ENCODE results near the gene ZNF326. TPM values are rescaled to one million over a fixed set of nuclear protein-coding genes. Genes with fewer than 3 reads are reported as not detected.
"Not testable (repeated sequence)": the region's sequence is repeated elsewhere in the genome, so short reads cannot be mapped to it uniquely, and the experiment has no call there.

The ZNF326 gene
- total RNA-seq, 8 experiments from 2014 or later: 18.6 to 45.4 (median 32.4) TPM

DNA sequence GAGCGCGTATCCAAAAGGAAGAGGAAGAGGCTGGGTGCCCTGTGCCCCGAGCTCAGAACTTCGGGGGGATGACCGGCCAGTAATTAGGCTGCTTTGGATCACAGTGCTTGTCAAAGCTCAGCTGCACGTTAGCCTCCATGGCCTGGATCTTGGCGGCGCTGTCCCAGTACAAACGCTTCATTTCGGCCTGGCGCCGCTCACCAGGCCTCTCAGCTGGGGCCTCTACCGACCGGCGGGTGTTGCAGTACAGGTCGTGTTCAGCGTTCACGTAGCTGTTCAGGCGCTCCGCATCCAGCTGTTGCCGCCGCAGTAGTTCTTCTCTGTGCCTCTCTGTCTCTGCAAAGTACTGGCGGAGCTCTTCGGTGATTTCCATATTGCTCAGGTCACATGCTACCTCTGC, 1.4 kb upstream of the ZNF326 start:
- in situ Hi-C loops (cut with MboI; ENCODE audit: low pct_unique_long_range_greater_than_20kb in 2 of 9, low sequenced_read_pairs in 9 of 9, unreplicated experiment in 9 of 9): loop anchor here in 5 of 9 experiments (10.0 to 25.0 kb wide), 4 partner anchors 181 to 506 kb away; partner anchors contain the start of genes LRRC8C (in 3 of the 5) and LRRC8D (in 1 of the 5)
- 87 to 100% (median 97%) methylated on average over 1 to 22 of the region's 24 CpGs; no CpG with 5 or more reads in 3 of the 10 experiments for WGBS, 10 experiments
- no peak for ATAC-seq (replicated peaks in 6 of 8)
- H3K4me1 ChIP-seq (replicated peaks in 1 of 2): peaks cover 11 to 22% of the 10 kb centered on the region in 2 donors
- no peak overlapping the region for H3K4me3 ChIP-seq
- H3K27ac ChIP-seq: no peak overlapping the region

GRCh38 chr1:89994231-89994804, 592 bp upstream of the ZNF326 start:
- Histone ChIP-seq H3K4me3 (peak overlapping the region; percentile 54 to 73 (median 66)), H3K27ac (peak overlapping the region; percentile 82 to 89), H3K4me1 (replicated peaks in 1 of 2) (peaks cover 11 to 27% of the 10 kb centered on the region in 2 donors)
- in situ Hi-C loops (cut with MboI; ENCODE audit: low pct_unique_long_range_greater_than_20kb in 2 of 9, low sequenced_read_pairs in 9 of 9, unreplicated experiment in 9 of 9): loop anchor here in 5 of 9 experiments (10.0 to 25.0 kb wide), 4 partner anchors 182 to 507 kb away; partner anchors contain the start of genes LRRC8C (in 3 of the 5) and LRRC8D (in 1 of the 5)
- 0 to 80% (median 62%) methylated on average over 1 to 14 of the region's 16 CpGs; no CpG with 5 or more reads in 1 of the 10 experiments for WGBS, 10 experiments
- no peak for ATAC-seq (replicated peaks in 6 of 8)

DNA sequence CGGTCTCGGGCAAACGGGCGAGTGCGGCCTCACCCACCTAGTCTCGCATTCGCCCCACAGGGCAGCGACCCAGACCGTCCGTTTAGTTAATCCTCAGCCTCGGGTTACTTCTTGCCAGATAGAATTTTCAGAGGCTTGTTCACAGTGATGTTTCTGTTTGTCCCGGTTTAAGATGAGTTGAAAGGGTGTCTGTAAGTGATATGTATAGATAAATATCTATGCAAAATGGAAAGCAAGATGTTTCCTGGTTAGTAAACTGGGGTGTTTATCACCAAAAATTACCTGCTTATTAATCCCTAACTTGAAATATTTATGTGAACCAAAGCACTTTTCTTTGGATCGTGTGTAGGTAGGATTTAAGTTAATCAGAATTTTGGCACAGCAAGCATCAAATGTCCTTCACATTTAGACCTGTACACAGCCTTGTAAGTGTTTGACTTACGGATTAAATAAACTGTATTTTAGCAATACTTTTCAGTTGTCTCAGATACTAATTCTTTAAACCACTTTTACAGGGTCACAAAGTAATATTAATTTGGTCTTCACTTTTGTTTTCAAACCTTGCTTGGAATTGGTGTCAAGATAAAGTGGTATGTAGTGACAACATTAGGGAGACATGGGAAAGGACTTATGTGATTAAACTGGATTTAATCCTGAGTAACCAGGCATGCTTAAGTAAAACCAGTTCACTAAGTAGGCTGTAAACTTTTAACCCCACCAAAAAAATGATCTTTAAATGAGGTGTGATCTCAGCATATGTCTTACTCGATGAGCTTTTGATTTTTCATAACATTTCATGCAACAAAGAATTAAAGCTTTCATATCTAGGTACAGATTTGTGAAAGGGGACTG, 914 bp downstream of the ZNF326 start:
- ATAC-seq (replicated peaks in 6 of 8): no peak
- 0 to 10% (median 0%) methylated on average over 3 to 13 of the region's 15 CpGs for WGBS, 10 experiments
- H3K27ac ChIP-seq: peak overlapping the region; percentile 82 to 89
- H3K4me3 ChIP-seq: peak overlapping the region; percentile 54 to 73 (median 66)
- H3K4me1 ChIP-seq (replicated peaks in 1 of 2): peaks cover 11 to 27% of the 10 kb centered on the region in 2 donors
- in situ Hi-C loops (cut with MboI; ENCODE audit: low pct_unique_long_range_greater_than_20kb in 2 of 9, low sequenced_read_pairs in 9 of 9, unreplicated experiment in 9 of 9): loop anchor here in 5 of 9 experiments (10.0 to 25.0 kb wide), 4 partner anchors 184 to 509 kb away; partner anchors contain the start of genes LRRC8C (in 3 of the 5) and LRRC8D (in 1 of the 5)

- in situ Hi-C loops (cut with MboI; ENCODE audit: low pct_unique_long_range_greater_than_20kb in 2 of 9, low sequenced_read_pairs in 9 of 9, unreplicated experiment in 9 of 9): loop anchor here in 5 of 9 experiments (10.0 to 25.0 kb wide), 4 partner anchors 184 to 509 kb away; partner anchors contain the start of genes LRRC8C (in 3 of the 5) and LRRC8D (in 1 of the 5)
- no peak overlapping the region for H3K27ac ChIP-seq
- 0 to 60% (median 31%) methylated on average over 1 to 9 of the region's 9 CpGs for WGBS, 10 experiments
- peak overlapping the region; percentile 54 to 73 (median 66) for H3K4me3 ChIP-seq
- H3K4me1 ChIP-seq (replicated peaks in 1 of 2): peaks cover 11 to 27% of the 10 kb centered on the region in 2 donors
- ATAC-seq (replicated peaks in 6 of 8): no peak
Observed at GRCh38 chr1:89996450-89997110, 1.7 kb downstream of the ZNF326 start.

DNA sequence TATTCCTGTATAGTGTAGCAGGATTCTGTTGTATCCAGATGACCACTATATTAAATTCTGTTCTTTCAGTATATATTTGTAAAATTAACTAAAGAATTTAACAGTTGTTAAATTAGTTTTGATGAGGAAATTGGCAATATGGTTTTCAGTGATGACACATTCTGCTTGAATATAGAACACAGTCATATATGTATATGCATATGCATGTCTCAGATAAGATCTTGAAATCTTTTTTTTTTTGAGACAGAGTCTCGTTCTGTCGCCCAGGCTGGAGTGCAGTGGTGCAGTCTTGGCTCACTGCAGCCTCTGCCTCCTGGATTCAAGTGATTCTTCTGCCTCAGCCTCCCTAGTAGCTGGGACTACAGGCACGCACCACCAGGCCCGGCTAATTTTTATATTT, 2.2 kb downstream of the ZNF326 start:
- ATAC-seq (replicated peaks in 6 of 8): peak in 1 of 8 experiments; percentile 10
- 38 to 88% (median 73%) methylated on average over 2 to 4 of the region's 4 CpGs; no CpG with 5 or more reads in 3 of the 10 experiments for WGBS, 10 experiments
- H3K27ac ChIP-seq: not testable (repeated sequence)
- in situ Hi-C loops (cut with MboI; ENCODE audit: low pct_unique_long_range_greater_than_20kb in 2 of 9, low sequenced_read_pairs in 9 of 9, unreplicated experiment in 9 of 9): loop anchor here in 5 of 9 experiments (10.0 to 25.0 kb wide), 4 partner anchors 185 to 510 kb away; partner anchors contain the start of genes LRRC8C (in 3 of the 5) and LRRC8D (in 1 of the 5)
- peaks cover 11 to 27% of the 10 kb centered on the region in 2 donors for H3K4me1 ChIP-seq (replicated peaks in 1 of 2)
- peak overlapping the region in 4 of 5 donors; percentile 54 to 73 (median 68) for H3K4me3 ChIP-seq

DNA sequence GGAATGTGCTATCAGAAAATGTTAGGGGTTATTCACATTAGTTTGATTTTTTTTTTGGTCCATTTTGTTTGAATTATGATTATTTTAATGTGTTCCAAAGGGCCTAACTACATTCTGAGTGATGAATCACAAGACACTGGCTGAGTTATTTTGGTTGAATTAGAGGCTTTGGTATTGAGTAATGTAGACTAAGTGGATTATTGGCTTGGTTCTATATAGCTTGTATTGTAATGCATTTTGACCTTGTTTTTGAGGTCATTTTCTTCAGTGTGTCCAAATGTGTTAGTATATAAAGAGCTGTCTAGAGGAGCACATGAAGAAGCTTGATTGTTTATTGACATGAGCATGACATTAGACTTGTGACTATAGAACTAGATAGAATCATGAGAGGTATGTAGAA, 3.4 kb downstream of the ZNF326 start:
- in situ Hi-C loops (cut with MboI; ENCODE audit: low pct_unique_long_range_greater_than_20kb in 2 of 9, low sequenced_read_pairs in 9 of 9, unreplicated experiment in 9 of 9): loop anchor here in 5 of 9 experiments (10.0 to 25.0 kb wide), 4 partner anchors 186 to 511 kb away; partner anchors contain the start of genes LRRC8C (in 3 of the 5) and LRRC8D (in 1 of the 5)
- Histone ChIP-seq H3K27ac (no peak overlapping the region), H3K4me1 (replicated peaks in 1 of 2) (peaks cover 13 to 27% of the 10 kb centered on the region in 2 donors), H3K4me3 (no peak overlapping the region)
- ATAC-seq (replicated peaks in 6 of 8): no peak

DNA sequence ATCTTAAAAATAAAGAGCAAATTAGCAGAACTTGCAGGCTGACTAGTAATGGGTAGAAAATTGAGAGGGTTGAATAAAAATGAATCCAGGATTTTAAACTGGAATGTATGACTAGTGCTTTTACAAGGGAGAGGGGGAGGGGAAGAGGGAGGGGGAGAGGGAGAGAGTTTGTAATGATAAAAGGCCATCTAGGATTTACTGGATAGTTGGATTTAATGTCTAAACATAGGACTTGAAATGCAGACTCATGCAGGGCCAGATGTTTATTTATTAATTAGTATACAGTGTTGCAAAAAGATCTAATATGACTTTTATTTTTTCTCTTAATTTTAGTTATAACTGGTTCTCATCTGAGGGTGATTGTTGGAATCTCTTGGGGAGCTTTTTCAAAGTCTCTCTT, 4.3 kb downstream of the ZNF326 start:
- no peak overlapping the region for H3K4me3 ChIP-seq
- peaks cover 11 to 26% of the 10 kb centered on the region in 2 donors for H3K4me1 ChIP-seq (replicated peaks in 1 of 2)
- H3K27ac ChIP-seq: no peak overlapping the region
- ATAC-seq (replicated peaks in 6 of 8): no peak
- in situ Hi-C loops (cut with MboI; ENCODE audit: low pct_unique_long_range_greater_than_20kb in 2 of 9, low sequenced_read_pairs in 9 of 9, unreplicated experiment in 9 of 9): loop anchor here in 5 of 9 experiments (10.0 to 25.0 kb wide), 4 partner anchors 187 to 512 kb away; partner anchors contain the start of genes LRRC8C (in 3 of the 5) and LRRC8D (in 1 of the 5)

GRCh38 chr1:89999628-90000027, 4.7 kb downstream of the ZNF326 start:
- no peak overlapping the region for H3K27ac ChIP-seq
- 93 to 100% (median 96%) methylated on average over 1 to 3 of the region's 3 CpGs for WGBS, 10 experiments
- in situ Hi-C loops (cut with MboI; ENCODE audit: low pct_unique_long_range_greater_than_20kb in 2 of 9, low sequenced_read_pairs in 9 of 9, unreplicated experiment in 9 of 9): loop anchor here in 5 of 9 experiments (10.0 to 25.0 kb wide), 4 partner anchors 187 to 512 kb away; partner anchors contain the start of genes LRRC8C (in 3 of the 5) and LRRC8D (in 1 of the 5)

DNA sequence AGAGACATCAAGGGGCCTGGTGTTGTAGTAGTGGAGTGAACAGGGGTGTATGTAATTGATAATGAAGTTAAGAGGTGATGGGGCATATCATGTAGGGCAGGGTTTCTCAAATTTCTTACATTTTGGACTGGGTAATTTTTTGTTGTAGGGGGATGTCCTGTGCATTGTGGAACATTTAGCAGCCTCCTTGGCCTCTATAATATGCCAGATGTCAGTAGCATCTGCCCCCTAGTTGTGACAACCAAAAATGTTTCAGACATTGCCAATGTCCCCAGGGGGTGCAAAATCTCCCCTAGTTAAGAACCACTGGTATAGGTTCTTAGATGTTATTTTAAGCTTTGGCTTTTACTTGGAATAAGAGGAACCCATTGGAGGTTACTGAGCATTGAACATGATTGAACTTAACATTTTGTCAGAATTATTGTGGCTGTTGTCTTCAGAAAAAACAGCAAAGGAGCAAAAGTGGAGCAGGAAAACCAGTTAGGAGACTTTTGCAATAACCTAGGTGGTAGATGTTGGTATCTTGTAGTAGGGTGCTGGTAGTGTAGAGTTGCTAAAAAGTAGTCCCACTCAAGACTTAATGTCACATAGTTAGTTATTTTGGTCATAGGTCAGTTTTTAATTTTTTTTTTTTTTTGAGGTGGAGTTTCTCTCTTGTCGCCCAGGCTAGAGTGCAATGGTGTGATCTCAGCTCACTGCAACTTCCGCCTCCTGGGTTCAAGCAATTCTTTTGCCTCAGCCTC, 6.2 kb downstream of the ZNF326 start:
- no peak for ATAC-seq (replicated peaks in 6 of 8)
- in situ Hi-C loops (cut with MboI; ENCODE audit: low pct_unique_long_range_greater_than_20kb in 2 of 9, low sequenced_read_pairs in 9 of 9, unreplicated experiment in 9 of 9): no loop called here
- H3K27ac ChIP-seq: no peak overlapping the region
- no peak overlapping the region for H3K4me3 ChIP-seq
- WGBS, 10 experiments: 92 to 100% (median 100%) methylated on average over 1 to 2 of the region's 2 CpGs; no CpG with 5 or more reads in 4 of the 10 experiments
- peaks cover 10 to 24% of the 10 kb centered on the region in 2 donors for H3K4me1 ChIP-seq (replicated peaks in 1 of 2)

More at GRCh38 chr1:89999628-90000027, 4.7 kb downstream of the ZNF326 start:
- H3K4me1 ChIP-seq (replicated peaks in 1 of 2): peaks cover 10 to 24% of the 10 kb centered on the region in 2 donors
- no peak overlapping the region for H3K4me3 ChIP-seq
- no peak for ATAC-seq (replicated peaks in 6 of 8)

GRCh38 chr1:90007979-90008404, 13.1 kb downstream of the ZNF326 start:
- Histone ChIP-seq H3K4me1 (replicated peaks in 1 of 2) (peaks cover 0 to 2% of the 10 kb centered on the region in 2 donors), H3K4me3 (no peak overlapping the region), H3K27ac (no peak overlapping the region)
- in situ Hi-C loops (cut with MboI; ENCODE audit: low pct_unique_long_range_greater_than_20kb in 2 of 9, low sequenced_read_pairs in 9 of 9, unreplicated experiment in 9 of 9): no loop called here
- ATAC-seq (replicated peaks in 6 of 8): no peak
- 90 to 100% (median 96%) methylated on average over 1 to 2 of the region's 2 CpGs for WGBS, 10 experiments

GRCh38 chr1:90012300-90012699, 17.4 kb downstream of the ZNF326 start:
- in situ Hi-C loops (cut with MboI; ENCODE audit: low pct_unique_long_range_greater_than_20kb in 2 of 9, low sequenced_read_pairs in 9 of 9, unreplicated experiment in 9 of 9): no loop called here
- H3K27ac ChIP-seq: no peak overlapping the region
- 57 to 100% (median 100%) methylated on average over 1 to 2 of the region's 2 CpGs; no CpG with 5 or more reads in 1 of the 10 experiments for WGBS, 10 experiments
- H3K4me1 ChIP-seq (replicated peaks in 1 of 2): no peaks in the 10 kb centered on the region
- ATAC-seq (replicated peaks in 6 of 8): peak in 2 of 8 experiments; percentile 26 to 47
- no peak overlapping the region for H3K4me3 ChIP-seq
